ENCODE results near the gene SHB. TPM values are rescaled to one million over a fixed set of nuclear protein-coding genes. Genes with fewer than 3 reads are reported as not detected.

Gene SHB
- total and polyA plus RNA-seq, 2 donors (not counting 3 experiments of a cell fraction or from before 2014, with no cell fraction given) = 13.4 to 24.9 TPM

- dilution Hi-C loops (cut with MboI; ENCODE audit: extremely low pct_ligation_motif_present, low sequenced_read_pairs) (no loop called here), intact Hi-C loops (cut with micrococcal nuclease) (no loop called here)
- ChIA-PET CTCF (interaction anchor here (1.5 kb wide), 1 partner anchor 18 kb away, joined by 3 read pairs; no protein-coding TSS in a partner anchor), POLR2A (no interaction called here)
- H4K20me1 ChIP-seq (replicated peaks; ENCODE audit: control insufficient read depth, extremely low read depth, insufficient read depth, low read length) = no peaks in the 10 kb centered on the region
- H3K4me3 ChIP-seq (replicated peaks in 1 of 3; ENCODE audit: insufficient read depth in 1 of 3, low read depth in 1 of 3, low read length in 3 of 3) = no peak overlapping the region
- no peak for FAIRE-seq
- no peaks in the 10 kb centered on the region for H3K79me2 ChIP-seq (ENCODE audit: control insufficient read depth, insufficient read depth, low read length)
- H3K9ac ChIP-seq (replicated peaks; ENCODE audit: extremely low read depth, insufficient read depth, low read length) = no peak overlapping the region
- no peaks in the 10 kb centered on the region for H3K9me1 ChIP-seq (replicated peaks; ENCODE audit: control insufficient read depth, extremely low read depth, insufficient read depth, low read length)
- no peak overlapping the region for H3K27ac ChIP-seq (ENCODE audit: insufficient read depth, low read depth, low read length)
- peaks cover 10 to 12% of the 10 kb centered on the region in 2 experiments for H3K27me3 ChIP-seq (ENCODE audit: control insufficient read depth in 2 of 2, insufficient read depth in 2 of 2, low read length in 2 of 2)
- H3K4me2 ChIP-seq (ENCODE audit: insufficient read depth, low read length) = no peak overlapping the region
- TF ChIP-seq MAX (IDR thresholded peaks at IDR 0.05; ENCODE audit: insufficient read depth, insufficient read length) = no peak
- no peak for TF ChIP-seq EZH2 (IDR thresholded peaks at IDR 0.05; ENCODE audit: borderline replicate concordance, low read depth, low read length, severe bottlenecking)
- TF ChIP-seq MYC (IDR thresholded peaks at IDR 0.05; ENCODE audit: low read depth, low read length) = no peak
- no peak for TF ChIP-seq GATA2 (IDR thresholded peaks at IDR 0.05; ENCODE audit: insufficient read depth, insufficient read length, low read depth, low read length)
- TF ChIP-seq POLR2AphosphoS5 (IDR thresholded peaks at IDR 0.05; ENCODE audit: insufficient read depth, low read depth, low read length) = no peak
- no peak for TF ChIP-seq CTCF (IDR thresholded peaks at IDR 0.05; ENCODE audit: extremely low read depth in 1 of 2, insufficient read depth in 1 of 2, low read depth in 1 of 2, low read length in 2 of 2)
- TF ChIP-seq POLR2A (IDR thresholded peaks at IDR 0.05; ENCODE audit: low read depth, low read length) = no peak
- TF ChIP-seq FOS (IDR thresholded peaks at IDR 0.05; ENCODE audit: borderline replicate concordance, insufficient read depth, low read length) = no peak
- TF ChIP-seq JUN (IDR thresholded peaks at IDR 0.05; ENCODE audit: borderline replicate concordance, insufficient read depth, insufficient read length, low read depth) = no peak
- no peak overlapping the region for H2AFZ ChIP-seq (ENCODE audit: low read depth, low read length)
- H3K36me3 ChIP-seq (ENCODE audit: control insufficient read depth in 2 of 2, extremely low read depth in 1 of 2, insufficient read depth in 2 of 2, low read length in 2 of 2) = no peaks in the 10 kb centered on the region
- no peaks in the 10 kb centered on the region for H3K4me1 ChIP-seq (ENCODE audit: control insufficient read depth, extremely low read depth, insufficient read depth, low read length)
- H3K9me3 ChIP-seq (replicated peaks; ENCODE audit: control insufficient read depth, insufficient read depth, low read length) = no peaks in the 10 kb centered on the region
- no peak for DNase-seq (ENCODE audit: low read depth, low spot score)
- BruUV-seq (replicated peaks) = no TSS peak
Measured at GRCh38 chr9:38106488-38106887, 37.5 kb upstream of the SHB start.

Measured in endothelial cell of umbilical vein (primary cell).